WTC11 (cell line): ENCODE measurements around the gene CYP51A1. TPM values are rescaled to one million over a fixed set of nuclear protein-coding genes. Genes with fewer than 3 reads are reported as not detected.
"Not testable (repeated sequence)": the region's sequence is repeated elsewhere in the genome, so short reads cannot be mapped to it uniquely, and the experiment has no call there.

Source experiments
- ATAC-seq: fragments of 200-7000 bp; cut with Tn5 transposase; 2 replicates; pipeline ENCODE4 v1.10.0; 2021; ENCODE audit warnings: mild to moderate bottlenecking, moderate library complexity
- CTCF ChIA-PET: fragments of 300-600 bp; sonication (Branson Sonifier 250); formaldehyde crosslinking; loops from one replicate; lab custom pipeline; 2021; ENCODE audit warnings: antibody characterized with exemption; lab: Charles Lee
- POLR2A ChIA-PET: fragments of 350-600 bp; sonication (Branson Sonifier 250); formaldehyde crosslinking; loops from one replicate; lab custom pipeline; 2021; ENCODE audit warnings: antibody characterized with exemption; lab: Charles Lee
- DNase-seq: peaks from one replicate; pipeline ENCODE4 v3.0.0; 2021; ENCODE audit warnings: low spot score
- H3K27ac Mint-ChIP-seq: 2 replicates; pipeline ENCODE4 v1.8.0; 2021; ENCODE audit warnings: mixed read lengths
- H3K27me3 Mint-ChIP-seq: 2 replicates; pipeline ENCODE4 v1.8.0; 2021; ENCODE audit warnings: low read depth, mild to moderate bottlenecking, moderate library complexity, mixed read lengths
- H3K36me3 Mint-ChIP-seq: 2 replicates; pipeline ENCODE4 v1.8.0; 2021; ENCODE audit warnings: mixed read lengths
- H3K4me1 Mint-ChIP-seq: 2 replicates; pipeline ENCODE4 v1.8.0; 2022; ENCODE audit warnings: mixed read lengths
- H3K4me3 Mint-ChIP-seq: 2 replicates; pipeline ENCODE4 v1.8.0; 2021; ENCODE audit warnings: mild to moderate bottlenecking, moderate library complexity, mixed read lengths
- H3K9me3 Mint-ChIP-seq: 2 replicates; pipeline ENCODE4 v1.8.0; 2021; ENCODE audit warnings: mixed read lengths
- ARID4B ChIP-seq: sonication (generic); formaldehyde crosslinking; IDR thresholded peaks from 2 replicates; pipeline ENCODE4 v1.8.0; 2023; ENCODE audit warnings: missing genetic modification reagents, mild to moderate bottlenecking, borderline replicate concordance
- ETV6 ChIP-seq: sonication (generic); formaldehyde crosslinking; IDR thresholded peaks from 2 replicates; pipeline ENCODE4 v1.8.1; 2022; ENCODE audit warnings: mild to moderate bottlenecking, missing genetic modification reagents
- FOXP4 ChIP-seq: sonication (generic); formaldehyde crosslinking; IDR thresholded peaks from 2 replicates; pipeline ENCODE4 v1.8.0; 2022; ENCODE audit warnings: mild to moderate bottlenecking, missing genetic modification reagents
- GRHL2 ChIP-seq: fragments of 250-450 bp; sonication (Bioruptor Pico); IDR thresholded peaks from 2 replicates; pipeline ENCODE4 v1.8.0; 2022; ENCODE audit warnings: mild to moderate bottlenecking, moderate library complexity; ENCODE audit not compliant: insufficient replicate concordance, severe bottlenecking
- KAT7 ChIP-seq: sonication (generic); formaldehyde crosslinking; IDR thresholded peaks from 2 replicates; pipeline ENCODE4 v1.8.1; 2023; ENCODE audit warnings: missing genetic modification reagents, mild to moderate bottlenecking, borderline replicate concordance
- MXD4 ChIP-seq: fragments of 250-450 bp; sonication (Bioruptor Pico); IDR thresholded peaks from 2 replicates; pipeline ENCODE4 v1.8.0; 2021; ENCODE audit warnings: mild to moderate bottlenecking, moderate library complexity, borderline replicate concordance
- NFATC4 ChIP-seq: fragments of 250-450 bp; sonication (Bioruptor Pico); IDR thresholded peaks from 2 replicates; pipeline ENCODE4 v1.9.0; 2021; ENCODE audit warnings: mild to moderate bottlenecking
- NR1H2 ChIP-seq: sonication (generic); formaldehyde crosslinking; IDR thresholded peaks from 2 replicates; pipeline ENCODE4 v1.9.0; 2021; ENCODE audit warnings: mild to moderate bottlenecking, moderate library complexity, missing genetic modification reagents
- RELA ChIP-seq: sonication (generic); formaldehyde crosslinking; IDR thresholded peaks from 2 replicates; pipeline ENCODE4 v1.8.1; 2022; ENCODE audit warnings: missing genetic modification reagents, mild to moderate bottlenecking, borderline replicate concordance
- RORB ChIP-seq: fragments of 250-450 bp; sonication (Bioruptor Pico); IDR thresholded peaks from 2 replicates; pipeline ENCODE4 v1.9.0; 2021; ENCODE audit warnings: mild to moderate bottlenecking
- SOX15 ChIP-seq: fragments of 250-450 bp; sonication (Bioruptor Pico); IDR thresholded peaks from 2 replicates; pipeline ENCODE4 v1.9.0; 2021; ENCODE audit warnings: mild to moderate bottlenecking
- SP1 ChIP-seq: sonication (generic); formaldehyde crosslinking; conservative IDR thresholded peaks from 2 replicates; pipeline ENCODE4 v1.8.1; 2022; ENCODE audit warnings: missing genetic modification reagents
- TP53 ChIP-seq: sonication (generic); formaldehyde crosslinking; IDR thresholded peaks from 2 replicates; pipeline ENCODE4 v1.8.1; 2023; ENCODE audit warnings: mild to moderate bottlenecking, missing genetic modification reagents
- ZBTB43 ChIP-seq: sonication (generic); formaldehyde crosslinking; IDR thresholded peaks from 2 replicates; pipeline ENCODE4 v1.8.1; 2023; ENCODE audit warnings: mild to moderate bottlenecking, missing genetic modification reagents
- ZNF121 ChIP-seq: sonication (generic); formaldehyde crosslinking; IDR thresholded peaks from 2 replicates; pipeline ENCODE4 v1.8.0; 2023; ENCODE audit warnings: missing genetic modification reagents
- ZNF219 ChIP-seq: sonication (generic); formaldehyde crosslinking; IDR thresholded peaks from 2 replicates; pipeline ENCODE4 v1.8.0; 2023; ENCODE audit warnings: missing genetic modification reagents, mild to moderate bottlenecking, borderline replicate concordance
- ZNF396 ChIP-seq: fragments of 250-450 bp; sonication (Bioruptor Pico); IDR thresholded peaks from 2 replicates; pipeline ENCODE4 v1.8.0; 2021; ENCODE audit warnings: mild to moderate bottlenecking, moderate library complexity, borderline replicate concordance
- ZNF425 ChIP-seq: fragments of 250-450 bp; sonication (Bioruptor Pico); conservative IDR thresholded peaks from 2 replicates; pipeline ENCODE4 v1.9.0; 2021; ENCODE audit warnings: mild to moderate bottlenecking
- ZSCAN18 ChIP-seq: fragments of 250-450 bp; sonication (Bioruptor Pico); IDR thresholded peaks from 2 replicates; pipeline ENCODE4 v2.1.2; 2022; ENCODE audit warnings: mild to moderate bottlenecking, moderate library complexity
- total RNA-seq: library from RNA; stranded (reverse); gene quantifications from 3 replicates; pipeline ENCODE4 v1.2.3, GENCODE V29; 2021

The CYP51A1 gene
- total RNA-seq, 1 experiment from 2014 or later: 81.4 TPM

- TF ChIP-seq SP1 (no peak), KAT7 (CRISPR knock-in tag) (no peak), NFATC4 (CRISPR knock-in tag) (no peak), RELA (CRISPR knock-in tag) (no peak), ZBTB43 (CRISPR knock-in tag) (no peak), TP53 (CRISPR knock-in tag) (no peak)
These were observed 46.0 kb downstream of the CYP51A1 start (continued) for GRCh38 chr7:92088266-92088665.

- H3K4me3 Mint-ChIP-seq, H3K27me3 Mint-ChIP-seq, DNase-seq, POLR2A ChIA-PET, ATAC-seq, CTCF ChIA-PET, H3K4me1 Mint-ChIP-seq, H3K27ac Mint-ChIP-seq: not testable (repeated sequence)
- peaks cover 57% of the 10 kb centered on the region for H3K36me3 Mint-ChIP-seq
- peaks cover 11% of the 10 kb centered on the region for H3K9me3 Mint-ChIP-seq
These were observed 50.4 kb downstream of the CYP51A1 start for GRCh38 chr7:92083922-92084321.

DNA sequence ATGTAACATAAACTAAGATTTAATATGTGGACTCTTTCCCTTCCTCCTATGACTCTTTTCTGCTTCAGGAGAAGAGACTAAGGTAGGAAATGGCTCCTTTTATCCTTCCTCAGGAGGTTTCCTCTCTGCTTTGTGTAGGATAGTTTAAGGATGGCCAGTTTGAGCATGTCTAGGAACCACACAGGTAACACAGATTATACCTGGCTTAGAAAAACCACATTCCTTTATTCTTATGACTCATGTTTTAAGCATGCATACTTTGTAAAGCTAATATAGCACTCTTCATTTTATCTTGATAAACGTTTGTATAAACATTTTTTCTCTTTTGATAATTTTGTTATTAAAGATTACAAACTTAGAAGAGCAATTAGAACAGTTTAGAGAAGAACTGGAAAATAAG lies 57.8 kb downstream of the CYP51A1 start:
- DNase-seq (no peak), ATAC-seq (no peak; the same call in 1 of the 2 replicates)
- Mint-ChIP-seq H3K4me3 (no peak overlapping the region), H3K27me3 (no peaks in the 10 kb centered on the region), H3K36me3 (peaks cover 27% of the 10 kb centered on the region), H3K9me3 (no peaks in the 10 kb centered on the region), H3K27ac (no peak overlapping the region), H3K4me1 (no peaks in the 10 kb centered on the region)
- ChIA-PET POLR2A (no interaction called here), CTCF (no interaction called here)
- no peak for TF ChIP-seq RELA (CRISPR knock-in tag)
- no peak for TF ChIP-seq RORB (CRISPR knock-in tag)
- no peak for TF ChIP-seq KAT7 (CRISPR knock-in tag)
- no peak for TF ChIP-seq GRHL2
- TF ChIP-seq NR1H2: no peak
- TF ChIP-seq ZNF121 (CRISPR knock-in tag): no peak
- no peak for TF ChIP-seq ZNF219 (CRISPR knock-in tag)
- TF ChIP-seq ARID4B: no peak
- no peak for TF ChIP-seq ZNF425

DNA sequence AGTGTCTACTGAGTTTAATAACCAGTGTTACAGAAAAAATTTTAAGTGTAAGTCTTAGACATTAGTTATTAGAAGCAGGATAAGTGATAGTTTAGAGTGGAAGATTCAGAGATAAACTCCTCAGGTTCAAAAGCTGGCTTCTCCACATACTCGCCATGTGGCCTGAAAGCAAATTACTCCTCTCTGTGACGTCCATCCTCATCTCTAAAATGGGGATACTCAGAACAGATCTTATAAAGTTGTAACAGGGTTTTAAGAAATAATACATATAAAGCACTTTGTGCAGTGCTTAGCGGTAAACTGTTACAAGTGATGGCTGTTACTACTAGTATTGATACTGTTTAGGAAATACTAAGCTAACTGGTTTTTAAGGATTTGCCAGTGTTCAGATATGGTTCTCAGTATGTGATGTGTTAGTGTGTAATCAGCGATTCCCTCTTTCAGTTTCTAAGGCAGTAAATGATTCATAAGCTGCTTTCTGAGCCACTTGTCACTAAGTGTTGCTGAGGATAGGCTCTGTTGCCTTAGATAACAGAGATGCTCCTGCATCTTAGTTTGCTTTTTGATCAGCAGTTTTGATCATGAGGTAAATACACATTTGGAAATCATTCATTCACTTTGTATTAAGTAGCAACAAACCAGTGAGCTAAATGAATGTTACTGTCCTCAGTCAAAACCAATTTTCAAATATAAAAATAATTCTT lies 58.7 kb downstream of the CYP51A1 start:
- POLR2A ChIA-PET: no interaction called here
- no peak overlapping the region for H3K4me3 Mint-ChIP-seq
- no peaks in the 10 kb centered on the region for H3K4me1 Mint-ChIP-seq
- peaks cover 30% of the 10 kb centered on the region for H3K36me3 Mint-ChIP-seq
- H3K27me3 Mint-ChIP-seq: no peaks in the 10 kb centered on the region
- ATAC-seq (no peak), DNase-seq (no peak)
- no peaks in the 10 kb centered on the region for H3K9me3 Mint-ChIP-seq
- H3K27ac Mint-ChIP-seq: no peak overlapping the region
- CTCF ChIA-PET: no interaction called here
- TF ChIP-seq ZSCAN18: no peak
- no peak for TF ChIP-seq SOX15 (CRISPR knock-in tag)
- no peak for TF ChIP-seq MXD4 (CRISPR knock-in tag)
- TF ChIP-seq FOXP4: no peak
- no peak for TF ChIP-seq ZNF396 (CRISPR knock-in tag)
- no peak for TF ChIP-seq TP53 (CRISPR knock-in tag)
- TF ChIP-seq ETV6 (CRISPR knock-in tag): no peak
